ENCODE results near the gene NR1H4.
A peak's percentile ranks its signal among the peaks of the same experiment; 100 is the strongest.
"Not testable (repeated sequence)": the region's sequence is repeated elsewhere in the genome, so short reads cannot be mapped to it uniquely, and the experiment has no call there.

Gene NR1H4

GRCh38 chr12:100491104-100491503 lies 17.4 kb downstream of the NR1H4 start:
- no peak for DNase-seq (ENCODE audit: low read depth)
- no peak overlapping the region for H3K4me3 ChIP-seq (ENCODE audit: low read length)
- TF ChIP-seq CTCF (IDR thresholded peaks at IDR 0.05; ENCODE audit: insufficient read depth, low read depth, low read length, missing control alignments): no peak

- no peak for TF ChIP-seq CTCF (IDR thresholded peaks at IDR 0.05; ENCODE audit: insufficient read depth, low read depth, low read length, missing control alignments)
- DNase-seq (ENCODE audit: low read depth): peak; percentile 7
- no peak overlapping the region for H3K4me3 ChIP-seq (ENCODE audit: low read length)
Observed at GRCh38 chr12:100493396-100494012, 19.8 kb downstream of the NR1H4 start.

GRCh38 chr12:100494026-100494425 lies 20.4 kb downstream of the NR1H4 start:
- TF ChIP-seq CTCF (IDR thresholded peaks at IDR 0.05; ENCODE audit: insufficient read depth, low read depth, low read length, missing control alignments): no peak
- H3K4me3 ChIP-seq (ENCODE audit: low read length): no peak overlapping the region

GRCh38 chr12:100494538-100494937 lies 20.9 kb downstream of the NR1H4 start:
- DNase-seq (ENCODE audit: low read depth): no peak
- H3K4me3 ChIP-seq (ENCODE audit: low read length): no peak overlapping the region
- TF ChIP-seq CTCF (IDR thresholded peaks at IDR 0.05; ENCODE audit: insufficient read depth, low read depth, low read length, missing control alignments): no peak

More at GRCh38 chr12:100494026-100494425, 20.4 kb downstream of the NR1H4 start:
- no peak for DNase-seq (ENCODE audit: low read depth)

GRCh38 chr12:100497105-100497795 lies 23.6 kb downstream of the NR1H4 start:
- no peak for TF ChIP-seq CTCF (IDR thresholded peaks at IDR 0.05; ENCODE audit: insufficient read depth, low read depth, low read length, missing control alignments)
- DNase-seq (ENCODE audit: low read depth): no peak
- no peak overlapping the region for H3K4me3 ChIP-seq (ENCODE audit: low read length)

- TF ChIP-seq CTCF (IDR thresholded peaks at IDR 0.05; ENCODE audit: insufficient read depth, low read depth, low read length, missing control alignments): no peak
- H3K4me3 ChIP-seq (ENCODE audit: low read length): no peak overlapping the region
- no peak for DNase-seq (ENCODE audit: low read depth)
Observed at GRCh38 chr12:100498141-100498540, 24.5 kb downstream of the NR1H4 start.

GRCh38 chr12:100499416-100499815 lies 25.8 kb downstream of the NR1H4 start:
- DNase-seq (ENCODE audit: low read depth): peak; percentile 4
- no peak for TF ChIP-seq CTCF (IDR thresholded peaks at IDR 0.05; ENCODE audit: insufficient read depth, low read depth, low read length, missing control alignments)

GRCh38 chr12:100502718-100503117 lies 29.1 kb downstream of the NR1H4 start:
- not testable (repeated sequence) for H3K4me3 ChIP-seq (ENCODE audit: low read length); DNase-seq (ENCODE audit: low read depth)

More at GRCh38 chr12:100499416-100499815, 25.8 kb downstream of the NR1H4 start:
- no peak overlapping the region for H3K4me3 ChIP-seq (ENCODE audit: low read length)
